ENCODE measurements around the gene PPIP5K2. TPM values are rescaled to one million over a fixed set of nuclear protein-coding genes. Genes with fewer than 3 reads are reported as not detected.
"Not testable (repeated sequence)": the region's sequence is repeated elsewhere in the genome, so short reads cannot be mapped to it uniquely, and the experiment has no call there.

Gene PPIP5K2
- 135 TPM for total RNA-seq

GRCh38 chr5:103119765-103120606 lies at the start of gene PPIP5K2, which contains the start of gene GIN1:
Gene PPIP5K2 (plus strand): TSS chr5:103120301. CDS start chr5:103129590, 9,289 bp downstream.
Gene GIN1 (minus strand): TSS chr5:103120138. CDS start chr5:103108707, 11,431 bp downstream.
- peak; percentile 95 for DNase-seq

GRCh38 chr5:103073500-103073899 lies 46.6 kb upstream of the PPIP5K2 start:
- DNase-seq: not testable (repeated sequence)

- no peak for DNase-seq
Measured at GRCh38 chr5:103075442-103075841, 44.7 kb upstream of the PPIP5K2 start.

- no peak for DNase-seq
Measured at GRCh38 chr5:103079796-103080195, 40.3 kb upstream of the PPIP5K2 start.

- no peak for DNase-seq
Measured at GRCh38 chr5:103086547-103086946, 33.6 kb upstream of the PPIP5K2 start.

GRCh38 chr5:103089272-103089671 lies 30.8 kb upstream of the PPIP5K2 start:
- DNase-seq: no peak

- no peak for DNase-seq
Measured at GRCh38 chr5:103090791-103091190, 29.3 kb upstream of the PPIP5K2 start.

GRCh38 chr5:103092676-103093075 lies 27.4 kb upstream of the PPIP5K2 start:
- no peak for DNase-seq

GRCh38 chr5:103093727-103094126 lies 26.4 kb upstream of the PPIP5K2 start:
- no peak for DNase-seq

- no peak for DNase-seq
Measured at GRCh38 chr5:103094737-103095136, 25.4 kb upstream of the PPIP5K2 start.

GRCh38 chr5:103098993-103099392 lies 21.1 kb upstream of the PPIP5K2 start:
- no peak for DNase-seq

GRCh38 chr5:103101079-103101750 lies 18.9 kb upstream of the PPIP5K2 start:
- DNase-seq: no peak

- DNase-seq: no peak
Measured at GRCh38 chr5:103102234-103102633, 17.9 kb upstream of the PPIP5K2 start.

GRCh38 chr5:103108086-103108485 lies 12.0 kb upstream of the PPIP5K2 start:
- DNase-seq: no peak

- no peak for DNase-seq
Measured at GRCh38 chr5:103109277-103109676, 10.8 kb upstream of the PPIP5K2 start.

GRCh38 chr5:103110403-103110802 lies 9.7 kb upstream of the PPIP5K2 start:
- no peak for DNase-seq

- DNase-seq: no peak
Measured at GRCh38 chr5:103111468-103111867, 8.6 kb upstream of the PPIP5K2 start.

GRCh38 chr5:103112910-103113309 lies 7.2 kb upstream of the PPIP5K2 start:
- DNase-seq: no peak

- no peak for DNase-seq
Measured at GRCh38 chr5:103114440-103114839, 5.7 kb upstream of the PPIP5K2 start.

- no peak for DNase-seq
Measured at GRCh38 chr5:103117471-103117991, 2.6 kb upstream of the PPIP5K2 start.

GRCh38 chr5:103119070-103119764 lies 884 bp upstream of the PPIP5K2 start:
- DNase-seq: no peak

GRCh38 chr5:103120607-103121200 lies 603 bp downstream of the PPIP5K2 start:
- no peak for DNase-seq
